ENCODE measurements around the gene ALDH1B1. TPM values are rescaled to one million over a fixed set of nuclear protein-coding genes. Genes with fewer than 3 reads are reported as not detected.

ALDH1B1 gene
- total RNA-seq, 1 donor from 2014 or later, result 10.5 TPM

DNA sequence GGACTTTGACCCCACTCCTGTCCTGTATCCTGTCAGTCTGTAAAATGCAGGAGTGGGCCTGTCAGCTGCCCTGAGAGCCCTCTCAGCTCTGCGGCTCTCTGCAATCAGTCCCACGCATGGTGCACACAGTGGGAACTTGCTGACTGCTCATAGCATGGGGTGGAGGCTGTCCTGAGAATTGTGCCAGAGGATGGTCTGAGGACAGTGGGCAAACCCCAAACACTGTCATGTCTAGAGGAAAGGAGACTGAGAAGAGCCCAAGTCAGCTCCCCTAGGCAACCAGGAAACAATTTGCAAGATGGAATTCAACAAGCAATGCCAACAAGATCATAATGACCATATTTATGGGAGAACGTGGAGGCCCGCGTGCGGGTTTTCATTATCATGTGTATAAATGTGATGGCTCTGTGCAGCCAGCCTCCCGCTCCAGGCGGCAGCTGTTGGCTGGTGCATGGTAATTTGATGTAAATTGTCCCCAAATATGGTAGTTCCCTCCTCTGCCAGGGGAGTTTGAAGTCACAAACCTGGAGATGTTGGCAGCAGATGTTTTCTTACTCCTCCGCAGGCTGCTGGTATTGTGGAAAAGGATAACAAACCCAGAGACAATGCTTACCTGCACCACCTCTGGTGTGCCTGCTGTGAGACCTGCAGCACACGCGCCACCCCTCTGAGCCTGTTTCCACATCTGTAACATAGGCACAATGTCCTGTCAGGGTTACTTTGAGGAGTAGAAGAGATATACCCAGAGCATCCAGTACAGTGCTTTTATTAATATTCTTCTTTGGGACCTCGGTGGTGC lies 39.8 kb upstream of the ALDH1B1 start:
- Mint-ChIP-seq H3K27me3 (ENCODE audit: unreplicated experiment) (peaks cover 28% of the 10 kb centered on the region), H3K36me3 (ENCODE audit: unreplicated experiment) (no peaks in the 10 kb centered on the region), H3K4me3 (ENCODE audit: unreplicated experiment) (no peak overlapping the region), H3K27ac (ENCODE audit: unreplicated experiment) (no peak overlapping the region), H3K4me1 (ENCODE audit: unreplicated experiment) (peaks cover 6% of the 10 kb centered on the region), H3K9me3 (ENCODE audit: unreplicated experiment) (peaks cover 9% of the 10 kb centered on the region)
- TF ChIP-seq, protein P1, sequence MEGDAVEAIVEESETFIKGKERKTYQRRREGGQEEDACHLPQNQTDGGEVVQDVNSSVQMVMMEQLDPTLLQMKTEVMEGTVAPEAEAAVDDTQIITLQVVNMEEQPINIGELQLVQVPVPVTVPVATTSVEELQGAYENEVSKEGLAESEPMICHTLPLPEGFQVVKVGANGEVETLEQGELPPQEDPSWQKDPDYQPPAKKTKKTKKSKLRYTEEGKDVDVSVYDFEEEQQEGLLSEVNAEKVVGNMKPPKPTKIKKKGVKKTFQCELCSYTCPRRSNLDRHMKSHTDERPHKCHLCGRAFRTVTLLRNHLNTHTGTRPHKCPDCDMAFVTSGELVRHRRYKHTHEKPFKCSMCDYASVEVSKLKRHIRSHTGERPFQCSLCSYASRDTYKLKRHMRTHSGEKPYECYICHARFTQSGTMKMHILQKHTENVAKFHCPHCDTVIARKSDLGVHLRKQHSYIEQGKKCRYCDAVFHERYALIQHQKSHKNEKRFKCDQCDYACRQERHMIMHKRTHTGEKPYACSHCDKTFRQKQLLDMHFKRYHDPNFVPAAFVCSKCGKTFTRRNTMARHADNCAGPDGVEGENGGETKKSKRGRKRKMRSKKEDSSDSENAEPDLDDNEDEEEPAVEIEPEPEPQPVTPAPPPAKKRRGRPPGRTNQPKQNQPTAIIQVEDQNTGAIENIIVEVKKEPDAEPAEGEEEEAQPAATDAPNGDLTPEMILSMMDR (IDR thresholded peaks at IDR 0.05), result no peak
- DNase-seq (ENCODE audit: extremely low spot score, unreplicated experiment), result no peak

DNA sequence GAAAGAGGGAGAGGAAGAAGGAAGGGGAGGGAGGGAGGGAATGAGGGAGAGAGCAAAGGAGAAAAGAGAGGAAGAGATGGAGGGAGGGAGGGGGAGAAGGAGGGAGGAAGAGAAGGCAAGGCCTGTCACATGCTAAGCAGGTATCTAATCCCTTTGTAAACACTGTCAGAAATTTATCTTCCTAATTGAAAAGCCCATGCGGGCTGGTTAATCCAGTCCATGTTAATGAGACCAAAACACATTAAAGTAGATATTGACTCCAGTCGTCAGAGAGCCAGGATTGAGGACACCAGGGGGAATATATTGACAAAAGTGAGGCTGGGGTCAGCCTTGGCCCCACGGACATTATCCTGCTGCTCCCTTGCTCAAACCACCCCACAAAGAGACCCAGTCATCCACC lies 37.4 kb upstream of the ALDH1B1 start:
- Mint-ChIP-seq H3K27me3 (ENCODE audit: unreplicated experiment) (peaks cover 7% of the 10 kb centered on the region), H3K4me3 (ENCODE audit: unreplicated experiment) (no peak overlapping the region), H3K4me1 (ENCODE audit: unreplicated experiment) (peaks cover 29% of the 10 kb centered on the region), H3K36me3 (ENCODE audit: unreplicated experiment) (no peaks in the 10 kb centered on the region), H3K9me3 (ENCODE audit: unreplicated experiment) (peaks cover 6% of the 10 kb centered on the region), H3K27ac (ENCODE audit: unreplicated experiment) (no peak overlapping the region)
- TF ChIP-seq, protein P1 (IDR thresholded peaks at IDR 0.05), result no peak
- no peak for DNase-seq (ENCODE audit: extremely low spot score, unreplicated experiment)

DNA sequence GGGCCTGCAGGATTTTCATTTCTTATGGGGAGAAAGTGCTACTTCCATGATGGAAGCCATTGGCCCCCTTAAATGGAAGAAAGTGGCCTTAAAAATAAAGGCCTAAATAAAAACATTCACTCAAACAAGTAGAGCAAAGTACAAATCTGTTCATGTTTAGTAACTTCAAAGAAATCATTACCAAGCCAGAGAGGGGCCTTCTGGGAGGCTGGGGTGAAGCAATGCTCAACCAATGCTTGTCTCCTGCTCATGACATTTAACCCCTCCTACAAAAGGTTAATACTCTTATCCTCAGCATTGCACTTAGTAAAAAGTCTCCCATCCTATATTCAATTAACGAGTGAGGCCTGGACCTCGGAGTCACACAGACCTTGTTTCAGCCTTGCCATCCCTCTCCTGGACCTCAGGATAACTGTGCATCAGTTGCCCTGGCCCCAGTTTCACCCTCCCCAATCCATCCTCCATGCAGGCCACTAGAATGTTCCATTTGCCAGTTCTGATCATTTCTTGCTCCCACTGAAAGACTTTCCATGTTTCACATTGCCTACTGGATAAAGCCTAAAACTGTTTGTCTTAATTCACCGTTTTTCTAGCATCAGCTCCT lies 36.9 kb upstream of the ALDH1B1 start:
- DNase-seq (ENCODE audit: extremely low spot score, unreplicated experiment), result no peak
- peaks cover 2% of the 10 kb centered on the region for H3K27me3 Mint-ChIP-seq (ENCODE audit: unreplicated experiment)
- peaks cover 34% of the 10 kb centered on the region for H3K4me1 Mint-ChIP-seq (ENCODE audit: unreplicated experiment)
- no peaks in the 10 kb centered on the region for H3K36me3 Mint-ChIP-seq (ENCODE audit: unreplicated experiment)
- no peak overlapping the region for H3K4me3 Mint-ChIP-seq (ENCODE audit: unreplicated experiment)
- TF ChIP-seq, protein P1 (IDR thresholded peaks at IDR 0.05), result no peak
- H3K27ac Mint-ChIP-seq (ENCODE audit: unreplicated experiment), result no peak overlapping the region
- H3K9me3 Mint-ChIP-seq (ENCODE audit: unreplicated experiment), result peaks cover under 1% of the 10 kb centered on the region

DNA sequence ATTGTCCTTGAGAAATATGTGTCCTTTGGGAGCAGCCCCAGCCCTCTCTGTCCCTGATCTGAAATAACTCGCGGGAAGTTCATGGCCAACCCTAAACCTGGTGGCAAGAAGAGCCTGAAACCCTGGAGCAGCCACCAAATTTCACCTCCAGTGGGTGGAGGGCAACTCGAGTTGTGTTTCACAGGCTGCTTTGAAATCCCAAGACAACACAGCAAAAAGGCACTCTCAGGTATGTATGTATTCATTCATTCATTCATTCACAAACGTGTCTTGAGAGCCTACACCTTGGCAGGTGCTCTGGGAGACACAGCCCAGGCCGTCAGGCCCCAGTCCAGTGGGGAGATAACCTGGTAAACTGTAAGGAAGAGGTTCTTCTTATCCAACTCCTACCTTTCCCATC lies 35.7 kb upstream of the ALDH1B1 start:
- H3K27ac Mint-ChIP-seq (ENCODE audit: unreplicated experiment), result no peak overlapping the region
- no peaks in the 10 kb centered on the region for H3K27me3 Mint-ChIP-seq (ENCODE audit: unreplicated experiment)
- H3K4me3 Mint-ChIP-seq (ENCODE audit: unreplicated experiment), result no peak overlapping the region
- H3K4me1 Mint-ChIP-seq (ENCODE audit: unreplicated experiment), result peaks cover 47% of the 10 kb centered on the region
- H3K9me3 Mint-ChIP-seq (ENCODE audit: unreplicated experiment), result no peaks in the 10 kb centered on the region
- DNase-seq (ENCODE audit: extremely low spot score, unreplicated experiment), result no peak
- TF ChIP-seq, protein P1 (IDR thresholded peaks at IDR 0.05), result no peak
- no peaks in the 10 kb centered on the region for H3K36me3 Mint-ChIP-seq (ENCODE audit: unreplicated experiment)

DNA sequence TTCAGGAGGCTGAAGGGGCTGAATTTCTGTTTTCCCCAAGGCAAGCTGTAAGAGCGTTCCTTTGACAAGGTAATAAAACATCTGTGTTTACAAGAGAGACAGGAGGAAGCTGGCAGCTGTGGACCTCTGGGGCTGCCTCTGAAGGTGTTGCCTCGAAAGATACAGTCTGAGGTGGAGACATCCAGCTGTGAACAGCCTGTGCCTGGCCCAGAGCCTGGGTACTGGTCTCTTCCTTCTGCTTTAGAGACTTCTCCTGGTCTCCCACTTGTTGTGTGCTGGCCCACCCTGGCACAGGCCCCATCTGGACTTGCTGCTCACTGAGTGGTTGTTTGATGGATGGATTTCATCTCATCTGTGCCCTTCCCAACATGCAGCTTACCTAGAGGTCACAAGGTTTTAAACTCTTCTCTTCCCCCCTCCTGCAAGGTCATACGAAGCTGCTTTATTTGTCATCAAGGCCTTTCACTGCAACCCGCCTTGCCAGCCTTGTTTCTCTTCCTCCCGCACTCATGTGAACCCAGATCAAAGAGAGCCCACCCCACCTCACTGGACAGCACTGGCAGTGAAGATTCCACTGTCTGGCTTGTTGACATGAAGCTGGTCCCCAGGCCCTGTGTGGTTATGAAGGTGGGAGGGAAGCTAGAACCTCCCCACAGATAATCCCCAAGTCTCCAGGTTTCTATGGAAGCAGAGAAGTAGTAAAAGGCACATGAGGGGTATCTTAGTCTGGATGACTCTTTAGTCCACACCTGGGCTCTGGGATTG lies 35.0 kb upstream of the ALDH1B1 start:
- Mint-ChIP-seq H3K9me3 (ENCODE audit: unreplicated experiment) (no peaks in the 10 kb centered on the region), H3K4me3 (ENCODE audit: unreplicated experiment) (no peak overlapping the region), H3K36me3 (ENCODE audit: unreplicated experiment) (no peaks in the 10 kb centered on the region), H3K27ac (ENCODE audit: unreplicated experiment) (no peak overlapping the region), H3K4me1 (ENCODE audit: unreplicated experiment) (peaks cover 51% of the 10 kb centered on the region), H3K27me3 (ENCODE audit: unreplicated experiment) (no peaks in the 10 kb centered on the region)
- TF ChIP-seq, protein P1 (IDR thresholded peaks at IDR 0.05), result no peak
- no peak for DNase-seq (ENCODE audit: extremely low spot score, unreplicated experiment)
